C4-2B (cell line): ENCODE results near the gene CST5.
"Not testable (repeated sequence)": the region's sequence is repeated elsewhere in the genome, so short reads cannot be mapped to it uniquely, and the experiment has no call there.

Experiments
- H3K27ac ChIP-seq: fragments of 450-650 bp; 2 replicates; pipeline ENCODE4 v1.5.1; 2017
- CTCF ChIP-seq: fragments of 450-650 bp; conservative IDR thresholded peaks from 2 replicates; pipeline ENCODE4 v1.5.1; 2017; ENCODE audit warnings: mild to moderate bottlenecking
- ZFX ChIP-seq: fragments of 450-650 bp; IDR thresholded peaks from 2 replicates; pipeline ENCODE4 v1.6.1; 2017

Gene CST5

GRCh38 chr20:23915844-23916243, 36.3 kb upstream of the CST5 start:
- no peak overlapping the region for H3K27ac ChIP-seq
- no peak for TF ChIP-seq ZFX
- no peak for TF ChIP-seq CTCF

GRCh38 chr20:23914469-23914868, 34.9 kb upstream of the CST5 start:
- not testable (repeated sequence) for H3K27ac ChIP-seq

GRCh38 chr20:23910210-23910609, 30.7 kb upstream of the CST5 start:
- no peak overlapping the region for H3K27ac ChIP-seq
- TF ChIP-seq ZFX: no peak
- TF ChIP-seq CTCF: no peak

GRCh38 chr20:23909390-23909789, 29.8 kb upstream of the CST5 start:
- H3K27ac ChIP-seq: no peak overlapping the region
- TF ChIP-seq ZFX (no peak), CTCF (no peak)

- no peak for TF ChIP-seq CTCF
- TF ChIP-seq ZFX: no peak
- no peak overlapping the region for H3K27ac ChIP-seq
Measured at GRCh38 chr20:23907579-23907978, 28.0 kb upstream of the CST5 start.

- not testable (repeated sequence) for H3K27ac ChIP-seq
Measured at GRCh38 chr20:23902396-23902795, 22.8 kb upstream of the CST5 start.

GRCh38 chr20:23890867-23891266, 11.3 kb upstream of the CST5 start:
- not testable (repeated sequence) for H3K27ac ChIP-seq

GRCh38 chr20:23889775-23890187, 10.2 kb upstream of the CST5 start:
- no peak overlapping the region for H3K27ac ChIP-seq
- TF ChIP-seq ZFX (no peak), CTCF (peak; percentile 76)

GRCh38 chr20:23887856-23888255, 8.3 kb upstream of the CST5 start:
- H3K27ac ChIP-seq: no peak overlapping the region
- no peak for TF ChIP-seq ZFX

GRCh38 chr20:23884771-23885162, 5.2 kb upstream of the CST5 start:
- H3K27ac ChIP-seq: no peak overlapping the region
- TF ChIP-seq ZFX (no peak), CTCF (no peak)
